ENCODE measurements around the gene FBXO30.

DNA sequence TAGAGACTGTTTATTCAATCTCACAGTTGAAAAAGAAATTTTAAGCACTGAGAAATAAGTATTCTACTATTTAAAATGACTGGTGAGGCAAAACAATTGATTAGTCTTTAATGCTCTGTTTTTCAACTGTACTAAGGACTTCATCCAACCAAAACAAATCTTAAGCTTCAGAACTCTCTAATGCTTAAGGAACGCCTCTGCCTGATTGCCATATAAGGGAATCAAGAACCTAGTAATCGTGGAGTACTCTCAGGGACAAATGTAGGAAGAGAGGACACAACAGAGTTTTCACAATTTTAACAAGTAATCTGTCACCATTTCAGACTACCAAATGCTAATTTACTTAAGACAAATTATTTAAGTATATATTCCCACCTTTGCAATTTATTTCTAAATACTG lies 16.1 kb downstream of the FBXO30 start:
- TF ChIP-seq, protein P1, sequence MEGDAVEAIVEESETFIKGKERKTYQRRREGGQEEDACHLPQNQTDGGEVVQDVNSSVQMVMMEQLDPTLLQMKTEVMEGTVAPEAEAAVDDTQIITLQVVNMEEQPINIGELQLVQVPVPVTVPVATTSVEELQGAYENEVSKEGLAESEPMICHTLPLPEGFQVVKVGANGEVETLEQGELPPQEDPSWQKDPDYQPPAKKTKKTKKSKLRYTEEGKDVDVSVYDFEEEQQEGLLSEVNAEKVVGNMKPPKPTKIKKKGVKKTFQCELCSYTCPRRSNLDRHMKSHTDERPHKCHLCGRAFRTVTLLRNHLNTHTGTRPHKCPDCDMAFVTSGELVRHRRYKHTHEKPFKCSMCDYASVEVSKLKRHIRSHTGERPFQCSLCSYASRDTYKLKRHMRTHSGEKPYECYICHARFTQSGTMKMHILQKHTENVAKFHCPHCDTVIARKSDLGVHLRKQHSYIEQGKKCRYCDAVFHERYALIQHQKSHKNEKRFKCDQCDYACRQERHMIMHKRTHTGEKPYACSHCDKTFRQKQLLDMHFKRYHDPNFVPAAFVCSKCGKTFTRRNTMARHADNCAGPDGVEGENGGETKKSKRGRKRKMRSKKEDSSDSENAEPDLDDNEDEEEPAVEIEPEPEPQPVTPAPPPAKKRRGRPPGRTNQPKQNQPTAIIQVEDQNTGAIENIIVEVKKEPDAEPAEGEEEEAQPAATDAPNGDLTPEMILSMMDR (IDR thresholded peaks at IDR 0.05), result no peak
- TF ChIP-seq POLR2A (IDR thresholded peaks at IDR 0.05) (no peak), POLR2AphosphoS5 (IDR thresholded peaks at IDR 0.05) (no peak)

Measured in stomach (tissue), 4 donors.